Glomerular endothelial cell (primary cell): ENCODE measurements around the gene DNAJB6. TPM values are rescaled to one million over a fixed set of nuclear protein-coding genes. Genes with fewer than 3 reads are reported as not detected.
"Not testable (repeated sequence)": the region's sequence is repeated elsewhere in the genome, so short reads cannot be mapped to it uniquely, and the experiment has no call there.

Experiments
- DNase-seq: peaks from one replicate; pipeline ENCODE4 v3.0.0-alpha.2; 2011; ENCODE audit warnings: low read depth, low spot score; ENCODE audit errors: extremely low read depth
- total RNA-seq: library from RNA; depleted of rRNA; stranded (reverse); fragments of >200 nt; gene quantifications from 2 replicates; pipeline ENCODE4 v1.2.3, GENCODE V29; 2015

DNAJB6 gene
- total RNA-seq, 1 donor from 2014 or later = 125 TPM

DNA sequence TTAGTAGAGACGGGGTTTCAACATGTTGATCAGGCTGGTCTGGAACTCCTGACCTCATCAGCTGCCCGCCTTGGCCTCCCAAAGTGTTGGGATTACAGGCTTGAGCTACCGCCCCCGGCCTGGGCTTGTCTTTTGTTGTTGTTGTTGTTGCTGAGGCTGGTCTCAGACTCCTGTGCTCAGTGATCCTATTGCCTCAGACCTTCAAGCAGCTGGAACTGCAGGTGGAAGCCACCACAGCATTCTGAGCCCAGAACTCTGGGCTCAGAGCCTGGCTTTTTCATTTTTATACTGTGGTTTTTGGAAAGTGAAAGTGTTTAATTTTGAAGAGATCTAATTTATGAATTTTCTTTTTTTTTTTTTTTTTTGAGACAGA, 16.2 kb upstream of the DNAJB6 start:
- DNase-seq = no peak

DNA sequence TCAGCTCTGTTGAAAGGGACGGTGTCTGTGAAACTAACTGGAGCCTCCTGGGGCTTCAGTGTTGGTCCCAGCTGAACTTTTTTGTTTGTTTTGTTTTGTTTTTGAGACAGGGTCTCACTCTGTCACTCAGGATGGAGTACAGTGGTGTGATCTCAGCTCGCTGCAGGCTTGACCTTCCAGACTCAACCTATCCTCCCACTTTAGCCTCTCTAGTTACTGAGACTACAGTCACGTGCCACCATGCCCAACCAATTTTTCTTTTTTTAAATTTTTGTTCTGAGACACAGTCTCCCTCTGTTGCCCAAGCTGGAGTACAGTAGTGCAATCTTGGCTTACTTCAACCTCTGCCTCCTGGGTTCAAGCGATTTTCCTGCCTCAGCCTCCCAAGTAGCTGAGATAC, 13.4 kb upstream of the DNAJB6 start:
- no peak for DNase-seq

DNA sequence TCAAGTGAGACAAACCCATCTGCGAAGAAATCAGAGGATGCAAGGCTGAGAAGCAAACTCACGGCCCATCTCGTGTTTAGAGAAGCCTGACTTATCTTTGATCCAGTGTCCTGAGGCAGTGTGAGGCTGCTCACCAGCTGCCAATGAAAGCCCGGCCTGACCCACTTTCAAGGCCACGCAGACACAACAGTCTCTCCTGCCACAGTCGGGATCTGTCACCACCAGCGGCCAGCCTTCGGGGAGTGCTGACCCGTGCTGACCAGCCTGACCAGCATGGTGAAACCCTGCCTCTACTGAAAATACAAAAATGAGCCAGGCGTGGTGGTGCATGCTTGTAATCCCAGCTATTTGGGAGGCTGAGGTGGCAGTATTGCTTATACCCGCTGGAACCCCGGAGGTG, 7.4 kb upstream of the DNAJB6 start:
- no peak for DNase-seq

DNA sequence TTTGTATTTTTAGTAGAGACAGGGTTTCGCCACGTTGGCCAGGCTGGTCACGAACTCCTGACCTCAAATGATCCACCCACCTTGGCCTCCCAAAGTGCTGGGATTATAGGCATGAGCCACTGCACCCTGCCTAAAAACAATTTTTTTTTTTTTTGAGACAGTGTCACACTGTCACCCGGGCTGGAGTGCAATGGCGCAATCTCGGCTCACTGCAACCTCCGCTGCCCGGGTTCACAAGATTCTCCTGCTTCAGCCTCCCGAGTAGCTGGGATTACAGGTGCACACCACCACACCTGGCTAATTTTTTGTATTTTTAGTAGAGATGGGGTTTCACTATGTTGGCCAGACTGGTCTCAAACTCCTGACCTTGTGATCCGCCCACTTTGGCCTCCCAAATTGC, 6.2 kb upstream of the DNAJB6 start:
- DNase-seq = not testable (repeated sequence)

DNA sequence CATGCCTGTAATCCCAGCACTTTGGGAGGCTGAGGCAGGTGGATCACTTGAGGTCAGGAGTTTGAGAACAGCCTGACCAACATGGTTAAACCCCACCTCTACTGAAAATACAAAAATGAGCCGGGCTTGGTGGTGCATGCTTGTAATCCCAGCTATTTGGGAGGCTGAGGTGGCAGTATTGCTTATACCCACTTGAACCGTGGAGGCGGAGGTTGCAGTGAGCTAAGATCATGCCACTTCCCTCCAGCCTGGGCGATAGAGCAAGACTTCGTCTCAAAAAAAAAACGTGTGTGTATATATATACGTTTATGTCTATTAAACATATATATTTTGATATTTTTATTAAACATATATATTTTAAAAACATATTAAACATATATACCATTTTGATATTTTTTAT, 5.8 kb upstream of the DNAJB6 start:
- DNase-seq = not testable (repeated sequence)

DNA sequence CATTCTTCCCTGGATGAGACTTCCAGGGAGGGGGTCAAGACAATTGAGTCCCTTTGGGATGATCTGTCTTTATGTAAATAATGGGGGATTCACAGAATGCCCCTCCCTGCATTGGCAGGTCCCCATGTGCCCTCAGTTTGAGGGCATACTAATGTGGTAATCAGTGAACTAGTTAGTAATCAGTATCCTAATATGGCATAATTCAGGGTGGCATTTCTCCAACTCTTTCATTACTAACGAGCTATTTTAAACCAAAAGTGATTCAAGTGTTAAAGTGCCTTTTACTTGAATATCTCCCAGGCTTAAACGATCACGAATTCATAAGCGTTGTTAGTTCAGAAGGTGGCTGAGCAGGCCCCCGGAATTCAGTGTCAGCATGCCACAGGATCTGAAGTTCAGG, 1.6 kb upstream of the DNAJB6 start:
- no peak for DNase-seq

DNA sequence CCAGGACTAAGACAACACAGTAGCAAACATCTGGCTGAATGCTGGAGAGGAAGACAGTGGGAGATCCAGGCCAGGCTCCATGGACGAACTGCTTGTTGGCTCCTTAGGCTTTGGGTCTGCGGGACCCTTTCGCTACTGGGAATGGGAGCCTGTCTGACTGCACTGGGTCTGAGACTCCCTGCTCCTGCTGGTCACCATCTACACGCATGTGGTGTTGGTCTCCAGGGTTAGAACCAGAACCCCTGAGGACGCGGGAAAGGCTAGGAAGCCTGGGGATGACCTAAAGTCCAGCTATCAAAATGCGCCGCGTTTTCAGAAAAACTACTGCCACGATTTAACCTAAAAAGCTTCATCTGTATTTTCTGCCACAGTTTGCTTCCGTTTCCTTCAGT, 817 bp upstream of the DNAJB6 start:
- no peak for DNase-seq

DNA sequence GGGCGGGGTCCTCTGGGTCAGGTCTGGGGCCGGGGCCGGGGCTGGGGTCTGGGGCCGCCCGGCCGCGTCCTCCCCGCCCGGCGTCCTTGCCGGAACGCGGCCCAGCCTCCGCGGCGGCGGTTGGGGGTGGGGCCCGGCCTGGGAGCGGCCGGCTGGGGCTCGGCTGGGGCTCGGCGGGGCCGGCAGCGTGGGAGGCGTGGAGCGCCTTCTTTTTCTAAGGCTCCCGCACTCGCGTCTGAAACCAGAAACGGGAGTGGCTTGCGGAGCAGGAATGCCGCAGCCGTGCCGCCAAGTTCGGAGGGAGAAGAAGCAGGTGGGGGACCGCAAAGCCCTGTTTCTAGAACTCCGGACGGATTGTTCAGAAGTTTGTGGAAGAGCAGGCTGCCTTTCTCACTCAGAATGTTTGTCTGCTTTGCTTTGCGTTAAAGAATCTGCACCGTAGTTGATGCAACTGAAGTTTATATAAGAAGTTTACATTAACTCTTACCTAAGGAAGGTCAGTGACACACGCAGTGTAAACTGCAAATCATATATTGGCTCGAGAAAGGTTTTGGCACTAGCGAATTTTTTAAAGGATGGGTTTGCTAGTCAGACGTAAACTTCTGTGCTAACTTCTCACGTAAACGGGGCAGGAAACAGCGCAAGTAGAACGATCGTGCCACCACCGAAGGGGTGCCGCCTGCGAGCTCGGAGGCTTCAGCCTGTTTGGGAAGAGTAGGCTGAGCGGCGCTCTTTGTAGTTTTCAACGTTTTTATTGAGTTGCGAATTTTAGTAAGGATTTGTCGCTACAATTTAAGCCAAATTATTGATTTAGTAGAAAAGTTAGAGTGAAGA, 729 bp downstream of the DNAJB6 start:
- DNase-seq = no peak

DNA sequence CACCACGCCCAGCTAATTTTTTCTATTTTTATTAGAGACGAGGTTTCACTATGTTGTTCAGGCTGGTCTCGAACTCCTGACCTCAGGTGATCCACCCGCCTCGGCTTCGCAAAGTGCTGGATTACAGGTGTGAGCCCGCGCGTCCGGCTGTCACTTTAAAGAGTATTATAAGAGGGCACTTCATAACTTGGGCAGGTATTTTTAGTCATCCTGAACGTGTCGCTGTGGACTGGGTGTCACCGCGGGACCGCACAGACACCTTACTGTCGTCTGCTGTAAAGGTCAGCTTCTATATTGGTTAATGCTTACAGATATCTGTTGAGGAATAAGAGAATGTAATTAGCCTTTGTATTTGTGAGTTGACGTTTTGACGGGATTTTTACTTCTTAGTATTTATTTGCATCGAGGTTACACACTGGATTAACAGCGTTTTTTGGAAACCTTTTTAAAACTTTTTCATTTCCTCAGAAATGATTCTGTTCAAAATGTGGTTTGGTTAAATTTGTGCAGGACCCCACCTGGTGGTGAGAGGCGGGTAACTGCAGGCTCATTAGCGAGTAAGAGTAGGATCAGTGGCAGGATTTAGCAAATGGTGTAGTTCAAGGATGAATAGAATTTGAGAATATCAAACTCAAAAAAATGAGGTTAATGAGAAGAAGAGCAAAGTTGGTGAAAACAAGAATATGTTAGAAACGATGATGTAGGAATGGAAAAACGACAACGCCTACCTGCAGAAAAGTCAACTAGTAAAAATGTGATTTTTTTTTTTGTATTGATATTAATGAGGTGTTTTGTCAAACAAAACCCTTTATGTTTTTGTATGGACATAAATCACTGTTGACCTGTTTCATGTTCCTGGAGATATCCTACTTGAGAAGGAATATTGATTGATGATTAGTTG, 3.2 kb downstream of the DNAJB6 start:
- DNase-seq = no peak

DNA sequence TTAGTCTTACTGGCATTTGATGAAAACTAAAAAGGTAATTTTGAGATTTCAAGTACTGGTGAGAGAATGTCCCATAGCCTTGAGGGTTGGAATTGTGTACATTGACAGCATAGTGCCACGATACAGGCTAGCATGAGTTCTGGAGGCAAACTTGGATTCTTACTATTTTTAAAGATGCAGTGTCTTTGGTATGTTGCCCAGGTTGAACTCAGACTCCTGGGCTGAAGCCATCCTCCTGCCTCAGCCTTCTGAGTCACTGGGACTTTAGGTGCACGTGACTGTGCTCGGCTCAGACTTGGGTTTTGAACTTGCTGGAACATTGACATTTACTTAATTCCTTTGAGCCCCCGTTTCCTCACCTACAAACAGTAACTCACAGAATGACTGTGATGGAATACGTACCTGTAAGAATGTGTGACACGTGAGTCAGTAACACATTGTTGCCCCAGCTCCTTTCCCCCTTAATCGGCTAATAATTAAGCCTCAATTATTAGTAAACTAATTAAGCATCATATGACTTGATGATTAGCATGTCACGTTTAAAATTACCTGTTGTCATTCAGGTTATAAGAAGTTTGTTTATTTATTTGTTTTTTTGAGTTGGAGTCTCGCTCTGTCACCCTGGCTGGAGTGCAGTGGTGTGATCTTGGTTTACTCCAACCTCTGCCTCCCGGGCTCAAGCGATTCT, 10.6 kb downstream of the DNAJB6 start:
- no peak for DNase-seq

DNA sequence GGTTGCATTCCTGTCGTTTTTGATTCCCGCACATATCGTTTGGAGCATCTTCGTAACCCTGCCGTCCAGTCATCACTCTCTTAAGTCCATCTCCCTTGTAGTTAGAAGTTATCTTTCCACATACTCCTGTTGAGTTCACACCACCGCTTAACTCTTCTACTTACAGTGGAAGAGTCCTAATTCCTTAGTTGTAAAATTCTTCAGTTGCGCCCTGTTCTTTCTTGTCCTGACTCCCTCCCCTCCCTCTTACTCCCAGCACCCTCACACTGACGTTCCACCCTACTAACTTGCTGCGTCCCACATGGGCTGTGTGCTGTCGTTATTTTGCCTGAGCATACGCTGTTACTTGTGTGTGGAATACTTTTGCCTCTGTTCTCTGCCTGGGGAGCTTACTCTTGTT, 11.7 kb downstream of the DNAJB6 start:
- DNase-seq = no peak

DNA sequence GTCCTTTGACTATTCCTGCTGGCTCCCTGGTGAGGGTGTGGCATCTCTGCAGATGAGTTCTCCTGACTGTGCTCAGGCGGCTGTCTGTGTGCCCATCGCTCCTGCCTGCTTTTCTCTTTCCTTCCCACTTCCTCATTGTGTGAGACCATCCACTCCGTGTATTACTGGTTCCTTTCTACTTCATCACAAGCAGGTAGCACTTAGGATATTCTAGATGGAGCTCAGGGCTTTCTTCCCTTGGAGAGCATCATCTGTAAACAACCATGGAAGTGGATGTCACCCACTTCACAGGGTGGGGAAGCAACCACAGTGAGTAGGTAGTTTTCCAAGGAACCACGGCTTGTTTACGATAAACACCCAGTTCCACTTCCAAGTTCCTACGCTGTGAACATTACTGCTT, 15.7 kb downstream of the DNAJB6 start:
- DNase-seq = no peak

DNA sequence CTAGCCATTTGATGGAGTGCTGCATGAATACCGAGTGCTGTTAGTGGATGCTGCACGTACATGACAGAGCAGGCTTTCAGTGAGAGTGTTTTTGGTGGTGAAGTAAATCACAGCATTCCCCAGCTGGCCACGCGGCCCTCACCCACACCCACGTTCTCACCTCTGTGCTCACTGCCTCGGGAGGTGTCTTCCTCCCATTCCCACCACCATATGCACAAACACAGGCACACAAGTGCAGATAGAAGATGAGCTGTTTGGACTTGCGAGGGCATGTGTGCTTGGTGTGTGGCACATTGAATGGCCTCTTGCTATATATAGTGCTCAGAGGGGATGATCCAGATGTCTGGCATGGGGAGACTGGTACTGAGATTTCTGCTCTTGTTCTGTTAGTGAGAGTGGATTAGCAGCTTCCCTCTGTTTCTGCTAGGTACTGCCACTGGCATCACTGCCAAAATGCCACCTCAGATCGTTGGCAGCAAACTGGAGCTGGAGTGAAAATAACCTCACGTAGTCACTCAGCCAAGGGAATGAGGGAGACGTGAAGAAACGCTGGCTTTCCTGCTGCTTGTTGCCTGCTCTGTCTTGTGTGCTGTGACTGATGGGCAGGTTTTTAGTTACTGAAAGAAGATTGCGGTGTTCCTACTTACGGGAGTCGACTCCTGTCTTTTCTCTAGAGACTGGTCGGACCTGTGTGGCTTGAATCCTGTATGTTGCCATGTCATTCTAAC, 19.1 kb downstream of the DNAJB6 start:
- no peak for DNase-seq

DNA sequence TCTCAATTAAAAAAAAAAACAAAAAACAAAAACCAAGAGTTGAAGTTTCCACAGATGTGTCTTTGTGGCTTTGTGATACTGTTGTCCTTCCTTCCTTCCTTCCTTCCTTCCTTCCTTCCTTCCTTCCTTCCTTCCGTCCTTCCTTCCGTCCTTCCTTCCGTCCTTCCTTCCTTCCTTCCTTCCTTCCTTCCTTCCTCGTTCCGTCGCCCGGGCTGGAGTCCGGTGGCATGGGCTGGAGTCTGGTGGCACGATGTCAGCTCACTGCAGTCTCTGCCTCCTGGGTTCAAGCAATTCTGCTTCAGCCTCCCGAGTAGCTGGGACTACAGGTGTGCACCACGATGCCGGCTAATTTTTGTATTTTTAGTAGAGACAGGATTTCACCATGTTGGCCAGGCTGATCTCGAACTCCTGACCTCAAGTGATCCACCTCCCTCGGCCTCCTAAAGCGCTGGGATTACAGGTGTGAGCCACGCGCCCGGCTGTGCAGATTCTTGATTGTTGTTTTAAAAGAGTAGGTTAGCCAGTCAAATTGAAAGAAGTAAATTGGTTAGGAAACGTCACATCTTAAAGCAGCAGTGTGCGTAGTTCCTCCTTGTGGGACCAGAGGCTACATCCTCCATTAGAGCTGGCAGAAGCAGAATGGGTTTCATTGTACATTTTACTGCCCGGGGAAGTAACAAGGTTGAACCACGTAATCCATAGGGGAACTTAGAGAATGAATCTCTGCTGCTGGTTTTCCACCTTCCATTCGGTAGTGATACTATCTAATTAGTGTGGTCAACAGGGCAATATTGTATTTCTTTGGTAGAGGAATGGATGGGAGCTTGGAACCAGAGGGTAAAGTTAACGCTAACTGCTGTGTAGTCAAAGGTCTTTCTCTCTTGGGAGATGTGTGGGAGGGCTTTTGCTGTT, 20.6 kb downstream of the DNAJB6 start:
- DNase-seq = no peak

DNA sequence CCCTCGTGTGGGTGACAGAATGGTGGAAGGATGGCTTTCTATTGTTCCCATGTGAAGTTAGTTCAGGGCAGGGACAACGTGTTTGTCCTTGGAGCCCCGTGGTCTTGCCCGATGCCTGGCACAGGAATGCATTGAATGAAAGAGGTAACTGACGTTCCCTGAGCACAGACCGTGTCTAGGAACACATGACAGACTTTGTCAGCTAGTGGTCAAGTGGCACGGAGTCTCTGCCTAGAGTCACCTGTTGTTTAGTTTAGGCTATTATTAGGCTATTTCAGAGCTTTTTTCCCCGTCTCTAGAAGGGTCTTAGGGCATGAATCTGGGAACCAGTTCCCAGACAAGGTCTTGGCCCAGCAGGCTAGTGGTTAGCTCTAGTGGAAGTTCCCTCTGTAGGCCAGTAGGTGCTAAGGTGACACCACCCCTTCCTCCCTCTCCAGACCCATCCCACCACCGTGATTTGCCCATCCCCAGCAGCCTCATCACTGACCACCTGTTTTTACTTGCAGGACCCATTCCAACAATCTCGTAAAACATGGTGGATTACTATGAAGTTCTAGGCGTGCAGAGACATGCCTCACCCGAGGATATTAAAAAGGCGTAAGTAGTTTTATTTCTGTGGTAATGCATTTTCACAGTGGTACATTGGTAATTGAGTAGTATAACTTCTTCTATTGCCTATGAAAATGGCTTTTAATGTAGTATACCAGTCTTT, 21.4 kb downstream of the DNAJB6 start:
- DNase-seq = no peak

DNA sequence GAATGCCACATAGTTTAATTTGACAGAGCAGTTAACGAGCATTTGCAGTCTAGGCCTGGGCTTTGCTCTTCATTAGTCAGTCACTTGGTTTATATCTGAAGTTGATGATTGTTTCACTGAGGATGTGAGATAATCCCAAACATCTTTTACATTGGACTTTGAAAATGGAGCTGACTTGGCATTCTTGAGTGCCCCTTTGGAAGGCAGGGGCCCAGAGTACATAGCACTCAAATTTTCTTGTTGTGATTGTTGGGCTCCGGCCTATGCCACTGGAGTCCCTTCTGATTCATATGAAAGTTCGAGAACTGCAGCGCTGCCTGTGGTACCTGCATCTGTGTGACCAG, 21.9 kb downstream of the DNAJB6 start:
- no peak for DNase-seq

DNA sequence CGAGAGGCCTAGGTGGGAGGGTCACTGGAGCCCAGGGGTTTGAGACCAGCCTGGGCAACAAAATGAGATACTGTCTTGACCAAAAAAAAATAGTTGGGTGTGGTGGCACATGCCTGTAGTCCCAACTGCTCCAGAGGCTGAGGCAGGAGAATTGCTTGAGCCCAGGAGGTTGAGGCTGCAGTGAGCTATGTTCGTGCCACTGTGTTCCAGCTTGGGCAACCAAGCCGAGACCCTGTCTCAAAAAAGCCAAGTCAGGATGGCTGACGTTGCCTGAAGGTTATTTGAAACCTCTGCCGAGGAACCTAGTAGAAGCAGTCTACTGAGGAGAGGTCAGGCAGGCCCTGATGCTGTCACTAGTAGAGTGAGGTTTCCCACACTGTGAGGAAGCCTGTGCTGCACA, 22.8 kb downstream of the DNAJB6 start:
- no peak for DNase-seq

DNA sequence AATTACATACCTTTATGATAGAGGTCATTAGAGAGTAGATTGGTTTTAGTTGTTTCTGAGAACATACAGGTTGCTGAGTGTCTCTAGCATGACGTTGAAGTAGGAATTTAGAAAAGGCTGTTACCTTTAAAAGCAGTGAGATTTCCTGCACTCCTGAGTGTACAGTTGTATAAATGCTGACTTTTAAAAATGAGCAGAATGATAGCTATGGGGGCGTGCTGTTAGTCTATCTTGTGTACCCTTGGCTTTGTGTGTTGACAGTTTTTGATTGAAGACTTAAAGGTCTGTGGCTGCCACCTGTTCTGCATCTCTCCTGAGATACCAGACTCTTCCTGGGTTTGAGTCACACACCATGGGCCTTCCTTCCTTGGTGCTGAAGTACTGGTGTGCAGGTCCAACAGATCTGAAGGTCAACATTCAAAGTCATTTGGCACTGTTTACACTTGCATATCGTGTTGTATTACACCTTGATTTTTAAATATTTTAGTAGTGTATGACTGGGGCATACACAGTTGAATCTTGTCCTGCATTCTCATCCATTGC, 23.8 kb downstream of the DNAJB6 start:
- DNase-seq = no peak

DNA sequence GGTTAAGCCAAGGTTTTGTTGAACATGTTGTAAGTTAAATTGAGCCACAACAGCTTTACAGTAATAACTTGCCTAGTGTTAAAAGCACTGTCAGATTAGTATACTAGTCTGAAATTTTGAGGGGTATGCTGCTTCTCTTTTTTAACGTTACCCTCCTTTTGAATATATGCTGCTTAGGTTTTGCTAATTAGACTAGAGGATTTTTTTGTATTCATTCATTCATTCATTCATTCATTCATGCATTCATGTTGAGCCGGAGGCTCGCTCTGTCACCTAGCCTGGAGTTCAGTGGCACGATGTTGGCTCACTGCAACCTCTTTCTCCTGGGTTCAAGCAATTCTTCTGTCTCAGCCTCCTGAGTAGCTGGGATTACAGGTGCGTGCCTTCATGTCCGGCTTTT, 24.7 kb downstream of the DNAJB6 start:
- no peak for DNase-seq
